Peyer's patch (tissue), 4 donors: ENCODE data around the gene PTPRR.

Experiments used
- CTCF ChIP-seq, 6 experiments: fragments of 450-650 bp in 4 of 6; fragments of 200-600 bp in 2 of 6; sonication (generic) in 1 of 6; IDR thresholded peaks; one replicate each; pipeline ENCODE4 v1.5.1; 2017 to 2019; ENCODE audit warnings: antibody characterized with exemption in 6 of 6, mild to moderate bottlenecking in 3 of 6, moderate library complexity in 1 of 6
- POLR2A ChIP-seq, 2 donors: fragments of 450-650 bp; IDR thresholded peaks; one replicate each; pipeline ENCODE4 v1.5.1; 2017; ENCODE audit warnings: antibody characterized with exemption in 2 of 2, mild to moderate bottlenecking in 2 of 2, moderate library complexity in 2 of 2

DNA sequence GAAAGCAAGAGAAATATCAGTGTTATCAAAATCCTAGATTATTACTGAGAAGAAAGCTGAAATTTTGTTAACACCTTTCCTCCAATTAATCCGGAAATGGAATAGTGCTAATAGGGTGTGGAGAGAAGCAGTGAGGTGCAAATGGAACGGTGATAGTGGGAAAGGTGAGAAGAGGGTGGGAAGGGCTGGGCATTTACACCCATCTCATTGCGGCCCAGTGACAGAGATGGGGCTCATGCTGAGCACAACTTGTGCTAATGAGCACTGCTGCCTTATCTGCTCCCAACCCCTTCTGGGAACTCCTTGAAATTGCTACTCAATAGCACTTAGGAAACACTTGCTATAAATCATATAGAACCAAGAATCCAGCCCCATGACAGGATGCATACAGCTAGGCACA is 94.4 kb downstream of the PTPRR start:
- no peak for TF ChIP-seq CTCF (IDR thresholded peaks at IDR 0.05)
- TF ChIP-seq POLR2A (IDR thresholded peaks at IDR 0.05), result no peak
